GM23338 (cell line): ENCODE measurements around the gene ERP29. TPM values are rescaled to one million over a fixed set of nuclear protein-coding genes. Genes with fewer than 3 reads are reported as not detected.

Experiments used
- ATAC-seq: fragments of 200-7000 bp; cut with Tn5 transposase; 3 replicates; pipeline ENCODE4 v1.9.1; 2020
- DNase-seq: peaks from one replicate; pipeline ENCODE4 v3.0.0-alpha.2; 2015; ENCODE audit warnings: low spot score
- H2AFZ ChIP-seq: fragments of 200-600 bp; sonication (generic); 2 replicates; pipeline ENCODE4 v1.8.0; 2016; ENCODE audit warnings: antibody characterized with exemption, mild to moderate bottlenecking, moderate library complexity
- H3F3A ChIP-seq: fragments of 200-600 bp; sonication (generic); replicated peaks from 2 replicates; pipeline ENCODE4 v1.8.0; 2017; ENCODE audit warnings: antibody characterized with exemption, mixed run types, low read depth
- H3K27ac ChIP-seq: fragments of 200-600 bp; sonication (generic); 2 replicates; pipeline ENCODE4 v1.6.1; 2016; ENCODE audit warnings: low read depth
- H3K27me3 ChIP-seq: fragments of 200-600 bp; sonication (generic); 2 replicates; pipeline ENCODE4 v1.8.0; 2016; ENCODE audit warnings: mild to moderate bottlenecking, mixed run types, moderate library complexity; ENCODE audit not compliant: insufficient read depth
- H3K36me3 ChIP-seq: fragments of 200-600 bp; sonication (generic); 2 replicates; pipeline ENCODE4 v1.8.0; 2016; ENCODE audit warnings: mild to moderate bottlenecking; ENCODE audit not compliant: insufficient read depth
- H3K4me1 ChIP-seq: fragments of 200-600 bp; sonication (generic); 2 replicates; pipeline ENCODE4 v1.8.0; 2016; ENCODE audit warnings: mild to moderate bottlenecking, moderate library complexity; ENCODE audit not compliant: insufficient read depth
- H3K4me2 ChIP-seq: fragments of 200-600 bp; sonication (generic); 2 replicates; pipeline ENCODE4 v1.7.1; 2017; ENCODE audit warnings: mixed run types
- H3K4me3 ChIP-seq: fragments of 200-600 bp; sonication (generic); 2 replicates; pipeline ENCODE4 v1.6.1; 2016; ENCODE audit warnings: mixed run types
- H3K79me2 ChIP-seq: fragments of 200-600 bp; sonication (generic); replicated peaks from 2 replicates; pipeline ENCODE4 v1.8.0; 2017; ENCODE audit warnings: mild to moderate bottlenecking; ENCODE audit not compliant: insufficient read depth
- H3K9me2 ChIP-seq: fragments of 200-600 bp; sonication (generic); 2 replicates; pipeline ENCODE4 v1.8.0; 2017; ENCODE audit not compliant: insufficient read depth
- H4K20me1 ChIP-seq: fragments of 200-600 bp; sonication (generic); replicated peaks from 2 replicates; pipeline ENCODE4 v1.8.0; 2017; ENCODE audit warnings: mild to moderate bottlenecking; ENCODE audit not compliant: insufficient read depth
- H3K27ac Mint-ChIP-seq: 2 replicates; pipeline ENCODE4 v1.8.0; 2020; ENCODE audit warnings: inconsistent platforms, mild to moderate bottlenecking, moderate library complexity, mixed read lengths
- H3K27me3 Mint-ChIP-seq: 3 replicates; pipeline ENCODE4 v1.8.0; 2022; ENCODE audit warnings: low read depth, mild to moderate bottlenecking, moderate library complexity, mixed read lengths, inconsistent platforms; ENCODE audit not compliant: insufficient read depth, poor library complexity
- H3K36me3 Mint-ChIP-seq: 3 replicates; pipeline ENCODE4 v1.8.0; 2021; ENCODE audit warnings: low read depth, mild to moderate bottlenecking, inconsistent platforms, moderate library complexity, mixed read lengths
- H3K4me1 Mint-ChIP-seq: 3 replicates; pipeline ENCODE4 v1.8.0; 2020; ENCODE audit warnings: mild to moderate bottlenecking, inconsistent platforms, mixed read lengths
- H3K4me3 Mint-ChIP-seq: 3 replicates; pipeline ENCODE4 v1.8.0; 2021; ENCODE audit warnings: moderate library complexity, mild to moderate bottlenecking, inconsistent platforms, mixed read lengths
- H3K9me3 Mint-ChIP-seq: 3 replicates; pipeline ENCODE4 v1.8.0; 2020; ENCODE audit warnings: moderate library complexity, mild to moderate bottlenecking, inconsistent platforms, mixed read lengths
- CTCF ChIP-seq, 2 experiments: fragments of 200-600 bp in 1 of 2; sonication (generic) in 1 of 2; conservative IDR thresholded peaks; 2 replicates each; pipeline versions ENCODE4 v1.5.1 to v1.6.1; 2016 to 2017; ENCODE audit warnings: antibody characterized with exemption in 2 of 2, low read depth in 2 of 2, mild to moderate bottlenecking in 2 of 2, moderate library complexity in 1 of 2
- EZH2 ChIP-seq: fragments of 200-600 bp; sonication (generic); IDR thresholded peaks from one replicate; pipeline ENCODE4 v1.8.0; 2017; ENCODE audit warnings: antibody characterized with exemption, mild to moderate bottlenecking, low read depth; ENCODE audit not compliant: unreplicated experiment
- EZH2phosphoT487 ChIP-seq: fragments of 200-600 bp; sonication (generic); IDR thresholded peaks from one replicate; pipeline ENCODE4 v1.8.1; 2018; ENCODE audit warnings: antibody characterized with exemption; ENCODE audit not compliant: unreplicated experiment
- JUNB ChIP-seq: IDR thresholded peaks from one replicate; pipeline ENCODE4 v1.6.1; 2016; ENCODE audit warnings: antibody characterized with exemption; ENCODE audit not compliant: unreplicated experiment
- POLR2AphosphoS5 ChIP-seq: IDR thresholded peaks from 2 replicates; pipeline ENCODE4 v1.6.1; 2016; ENCODE audit warnings: antibody characterized with exemption, low read depth
- ZNF114 ChIP-seq: fragments of 250-450 bp; sonication (Bioruptor Pico); IDR thresholded peaks from 2 replicates; pipeline ENCODE4 v1.5.0; 2020; ENCODE audit warnings: mild to moderate bottlenecking, moderate library complexity
- ZNF331 ChIP-seq: fragments of 250-450 bp; sonication (Bioruptor Pico); IDR thresholded peaks from 2 replicates; pipeline ENCODE4 v1.5.0; 2020; ENCODE audit warnings: low read depth, mild to moderate bottlenecking, moderate library complexity
- ZNF462 ChIP-seq: fragments of 250-450 bp; sonication (Bioruptor Pico); IDR thresholded peaks from 2 replicates; pipeline ENCODE4 v1.5.0; 2020; ENCODE audit warnings: mild to moderate bottlenecking, moderate library complexity
- polyA plus RNA-seq: library from polyadenylated mRNA; unstranded; fragments of >200 nt; fragmentation: Nextera tagmentation; extraction: Ambion mirVana; gene quantifications from 2 replicates; pipeline ENCODE4 v1.2.1, GENCODE V29; 2016
- total RNA-seq: library from RNA; depleted of rRNA; stranded (reverse); fragments of >200 nt; shearing (Covaris generic); gene quantifications from 2 replicates; pipeline ENCODE4 v1.2.3, GENCODE V29; 2014
- TF ChIP-seq, protein P1 (sequence below): IDR thresholded peaks from one replicate; pipeline ENCODE4 v1.6.1; 2018; ENCODE audit warnings: antibody characterized with exemption; ENCODE audit not compliant: unreplicated experiment
- TF ChIP-seq, protein P2 (sequence below): IDR thresholded peaks from 2 replicates; pipeline ENCODE4 v1.6.1; 2016; ENCODE audit warnings: antibody characterized with exemption

ERP29 gene
- total and polyA plus RNA-seq, 2 experiments from 2014 or later, result 90.7 to 166 TPM

GRCh38 chr12:112063273-112063672 is 50.0 kb downstream of the ERP29 start (continued):
- TF ChIP-seq ZNF462 (CRISPR knock-in tag) (no peak), JUNB (no peak)

GRCh38 chr12:112066566-112066965 is 53.3 kb downstream of the ERP29 start:
- no peak overlapping the region for H3K4me3 Mint-ChIP-seq
- Histone ChIP-seq H3K36me3 (peaks cover 79% of the 10 kb centered on the region), H2AFZ (no peak overlapping the region), H3K27ac (no peak overlapping the region), H3K4me1 (no peaks in the 10 kb centered on the region), H3F3A (peaks cover 17% of the 10 kb centered on the region), H3K4me2 (no peak overlapping the region), H3K9me2 (no peaks in the 10 kb centered on the region), H4K20me1 (peaks cover 20% of the 10 kb centered on the region; the same call in 1 of the 2 replicates), H3K79me2 (no peaks in the 10 kb centered on the region), H3K27me3 (no peaks in the 10 kb centered on the region), H3K4me3 (no peak overlapping the region)
- H3K4me1 Mint-ChIP-seq, result no peaks in the 10 kb centered on the region
- no peak for DNase-seq
- no peaks in the 10 kb centered on the region for H3K9me3 Mint-ChIP-seq
- peaks cover 83% of the 10 kb centered on the region for H3K36me3 Mint-ChIP-seq
- ATAC-seq, result no peak
- H3K27ac Mint-ChIP-seq, result no peak overlapping the region
- peaks cover 5% of the 10 kb centered on the region for H3K27me3 Mint-ChIP-seq
- TF ChIP-seq ZNF331 (CRISPR knock-in tag) (no peak), EZH2 (no peak), CTCF (conservative IDR thresholded peaks at IDR 0.05; ENCODE audit: low read depth in 2 of 2) (no peak), ZNF114 (CRISPR knock-in tag) (no peak), EZH2phosphoT487 (no peak), POLR2AphosphoS5 (no peak)
- TF ChIP-seq, protein P1, sequence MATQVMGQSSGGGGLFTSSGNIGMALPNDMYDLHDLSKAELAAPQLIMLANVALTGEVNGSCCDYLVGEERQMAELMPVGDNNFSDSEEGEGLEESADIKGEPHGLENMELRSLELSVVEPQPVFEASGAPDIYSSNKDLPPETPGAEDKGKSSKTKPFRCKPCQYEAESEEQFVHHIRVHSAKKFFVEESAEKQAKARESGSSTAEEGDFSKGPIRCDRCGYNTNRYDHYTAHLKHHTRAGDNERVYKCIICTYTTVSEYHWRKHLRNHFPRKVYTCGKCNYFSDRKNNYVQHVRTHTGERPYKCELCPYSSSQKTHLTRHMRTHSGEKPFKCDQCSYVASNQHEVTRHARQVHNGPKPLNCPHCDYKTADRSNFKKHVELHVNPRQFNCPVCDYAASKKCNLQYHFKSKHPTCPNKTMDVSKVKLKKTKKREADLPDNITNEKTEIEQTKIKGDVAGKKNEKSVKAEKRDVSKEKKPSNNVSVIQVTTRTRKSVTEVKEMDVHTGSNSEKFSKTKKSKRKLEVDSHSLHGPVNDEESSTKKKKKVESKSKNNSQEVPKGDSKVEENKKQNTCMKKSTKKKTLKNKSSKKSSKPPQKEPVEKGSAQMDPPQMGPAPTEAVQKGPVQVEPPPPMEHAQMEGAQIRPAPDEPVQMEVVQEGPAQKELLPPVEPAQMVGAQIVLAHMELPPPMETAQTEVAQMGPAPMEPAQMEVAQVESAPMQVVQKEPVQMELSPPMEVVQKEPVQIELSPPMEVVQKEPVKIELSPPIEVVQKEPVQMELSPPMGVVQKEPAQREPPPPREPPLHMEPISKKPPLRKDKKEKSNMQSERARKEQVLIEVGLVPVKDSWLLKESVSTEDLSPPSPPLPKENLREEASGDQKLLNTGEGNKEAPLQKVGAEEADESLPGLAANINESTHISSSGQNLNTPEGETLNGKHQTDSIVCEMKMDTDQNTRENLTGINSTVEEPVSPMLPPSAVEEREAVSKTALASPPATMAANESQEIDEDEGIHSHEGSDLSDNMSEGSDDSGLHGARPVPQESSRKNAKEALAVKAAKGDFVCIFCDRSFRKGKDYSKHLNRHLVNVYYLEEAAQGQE, result no peak
- TF ChIP-seq, protein P2, sequence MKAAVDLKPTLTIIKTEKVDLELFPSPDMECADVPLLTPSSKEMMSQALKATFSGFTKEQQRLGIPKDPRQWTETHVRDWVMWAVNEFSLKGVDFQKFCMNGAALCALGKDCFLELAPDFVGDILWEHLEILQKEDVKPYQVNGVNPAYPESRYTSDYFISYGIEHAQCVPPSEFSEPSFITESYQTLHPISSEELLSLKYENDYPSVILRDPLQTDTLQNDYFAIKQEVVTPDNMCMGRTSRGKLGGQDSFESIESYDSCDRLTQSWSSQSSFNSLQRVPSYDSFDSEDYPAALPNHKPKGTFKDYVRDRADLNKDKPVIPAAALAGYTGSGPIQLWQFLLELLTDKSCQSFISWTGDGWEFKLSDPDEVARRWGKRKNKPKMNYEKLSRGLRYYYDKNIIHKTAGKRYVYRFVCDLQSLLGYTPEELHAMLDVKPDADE, result no peak
